GM12873 (cell line): Measurements from ENCODE around the gene THOP1.

ENCODE experiments used
- CTCF ChIP-seq: IDR thresholded peaks from 2 replicates; pipeline ENCODE4 v1.5.1; 2012; ENCODE audit warnings: low read depth, mild to moderate bottlenecking, moderate library complexity, low read length, control low read depth; ENCODE audit not compliant: insufficient read depth; ENCODE audit errors: missing control alignments

The THOP1 gene

DNA sequence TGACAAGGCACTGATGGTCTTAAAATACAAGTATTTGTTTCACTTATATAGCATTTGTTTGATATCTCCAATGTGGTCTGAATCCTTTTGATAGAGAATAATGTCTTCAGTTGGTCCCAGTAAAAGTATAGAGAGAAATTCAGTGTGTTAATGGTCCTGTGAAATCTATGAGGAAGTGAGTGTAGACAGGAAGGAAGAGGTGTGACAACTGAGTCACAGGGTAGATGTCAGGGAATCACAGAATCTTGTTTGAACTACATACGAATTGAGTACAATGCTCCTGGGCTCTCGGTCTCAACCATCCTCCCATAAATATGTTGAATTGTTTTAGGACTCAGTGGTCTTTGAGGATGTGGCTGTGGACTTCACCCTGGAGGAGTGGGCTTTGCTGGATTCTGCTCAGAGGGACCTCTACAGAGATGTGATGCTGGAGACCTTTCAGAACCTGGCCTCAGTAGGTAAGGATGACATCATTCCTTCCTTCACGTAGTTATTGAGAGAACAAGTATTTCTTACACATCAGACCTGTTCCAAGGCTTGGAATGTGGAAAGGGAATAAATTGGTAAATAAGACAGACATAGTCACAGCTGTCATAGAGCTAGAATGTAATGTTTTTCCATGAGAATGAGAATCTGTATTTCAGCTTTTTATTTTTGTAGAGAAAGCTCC, 65.1 kb downstream of the THOP1 start:
- TF ChIP-seq CTCF, result no peak

GRCh38 chr19:2852598-2852997, 67.3 kb downstream of the THOP1 start:
- no peak for TF ChIP-seq CTCF

GRCh38 chr19:2853015-2853606, 67.8 kb downstream of the THOP1 start:
- TF ChIP-seq CTCF, result no peak

GRCh38 chr19:2854849-2855248, 69.5 kb downstream of the THOP1 start:
- no peak for TF ChIP-seq CTCF

GRCh38 chr19:2856457-2857050, 71.3 kb downstream of the THOP1 start:
- no peak for TF ChIP-seq CTCF

GRCh38 chr19:2858864-2859263, 73.6 kb downstream of the THOP1 start:
- no peak for TF ChIP-seq CTCF

DNA sequence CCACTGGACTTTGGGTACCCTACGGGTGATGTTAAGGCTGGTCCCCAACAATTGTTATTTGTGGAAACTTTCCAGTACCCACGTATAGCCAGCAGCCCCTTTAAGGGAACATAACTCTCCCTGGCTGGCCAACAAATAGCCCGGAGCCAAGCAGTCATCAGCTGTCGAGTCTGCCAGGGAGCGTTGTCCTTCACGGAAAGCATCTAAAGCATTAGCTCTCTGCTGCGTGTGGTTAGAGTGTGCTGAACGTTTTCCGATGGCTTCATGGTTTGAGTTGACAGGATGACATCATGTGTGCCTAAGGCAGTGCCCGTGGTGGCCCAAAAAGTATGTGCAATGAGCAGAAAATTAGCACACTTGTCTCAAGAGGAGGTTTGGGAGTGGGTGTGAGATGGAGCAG, 78.5 kb downstream of the THOP1 start:
- no peak for TF ChIP-seq CTCF
